IMR-90 (cell line): ENCODE data around the gene POLR3E. TPM values are rescaled to one million over a fixed set of nuclear protein-coding genes. Genes with fewer than 3 reads are reported as not detected.

Experiments used
- ATAC-seq: fragments of 200-7000 bp; cut with Tn5 transposase; 2 replicates; pipeline ENCODE4 v1.9.1; 2020; ENCODE audit warnings: low read depth, mild to moderate bottlenecking, moderate library complexity
- BruUV-seq: library from RNA; stranded (reverse); fragments of 400-500 nt; replicated peaks from 2 replicates; lab custom pipeline; 2021; lab: Mats Ljungman, UMichigan
- CTCF ChIA-PET: fragments of 300-600 bp; formaldehyde crosslinking; extraction: SDS; loops from one replicate; lab custom pipeline; 2021; ENCODE audit warnings: antibody characterized with exemption; lab: Yijun Ruan, JAX
- POLR2A ChIA-PET: fragments of 300-600 bp; sonication (Branson Sonifier 250); formaldehyde crosslinking; loops from one replicate; lab custom pipeline; 2022; ENCODE audit warnings: antibody characterized with exemption; ENCODE audit not compliant: unreplicated experiment; lab: Charles Lee
- DNase-seq: peaks from one replicate; pipeline ENCODE4 v3.0.0; 2013
- H2AFZ ChIP-seq: replicated peaks from 2 replicates; pipeline ENCODE3; 2013; ENCODE audit warnings: low read length, mild to moderate bottlenecking; ENCODE audit not compliant: poor library complexity
- H2AK5ac ChIP-seq: 2 replicates; pipeline ENCODE4 v1.6.1; 2013; ENCODE audit warnings: low read depth, low read length, inconsistent platforms
- H2AK9ac ChIP-seq: replicated peaks from 2 replicates; pipeline ENCODE3; 2013; ENCODE audit warnings: mild to moderate bottlenecking, low read depth, low read length, moderate library complexity; ENCODE audit not compliant: poor library complexity
- H2BK120ac ChIP-seq: 2 replicates; pipeline ENCODE4 v1.6.1; 2013; ENCODE audit warnings: low read depth, low read length, inconsistent platforms
- H2BK15ac ChIP-seq: 3 replicates; pipeline ENCODE4 v1.6.1; 2013; ENCODE audit warnings: low read depth, low read length, inconsistent platforms
- H2BK20ac ChIP-seq: 2 replicates; pipeline ENCODE4 v1.6.1; 2013; ENCODE audit warnings: low read depth, mild to moderate bottlenecking, inconsistent platforms, low read length, moderate library complexity
- H2BK5ac ChIP-seq: 2 replicates; pipeline ENCODE4 v1.6.1; 2013; ENCODE audit warnings: mild to moderate bottlenecking, low read depth, low read length, inconsistent platforms; ENCODE audit not compliant: poor library complexity, severe bottlenecking
- H3K14ac ChIP-seq: replicated peaks from 2 replicates; pipeline ENCODE4 v1.6.1; 2013; ENCODE audit warnings: low read depth, low read length, inconsistent platforms
- H3K18ac ChIP-seq: 2 replicates; pipeline ENCODE4 v1.6.1; 2013; ENCODE audit warnings: low read depth, low read length, control low read depth
- H3K23ac ChIP-seq: 2 replicates; pipeline ENCODE4 v1.6.1; 2013; ENCODE audit warnings: low read depth, low read length, inconsistent platforms
- H3K27ac ChIP-seq: 2 replicates; pipeline ENCODE4 v1.5.1; 2013; ENCODE audit warnings: mild to moderate bottlenecking, control low read depth, low read length; ENCODE audit not compliant: insufficient read depth
- H3K27me3 ChIP-seq: 2 replicates; pipeline ENCODE4 v1.6.1; 2013; ENCODE audit warnings: low read length; ENCODE audit not compliant: control insufficient read depth, insufficient read depth
- H3K36me3 ChIP-seq: 2 replicates; pipeline ENCODE4 v1.6.1; 2013; ENCODE audit warnings: low read length, mixed read lengths; ENCODE audit not compliant: control insufficient read depth, insufficient read depth
- H3K4ac ChIP-seq: 2 replicates; pipeline ENCODE4 v1.6.1; 2013; ENCODE audit warnings: low read depth, low read length, inconsistent platforms
- H3K4me1 ChIP-seq: 2 replicates; pipeline ENCODE4 v1.6.1; 2013; ENCODE audit warnings: low read length, mixed read lengths; ENCODE audit not compliant: control insufficient read depth, insufficient read depth
- H3K4me2 ChIP-seq: 2 replicates; pipeline ENCODE4 v1.6.1; 2013; ENCODE audit warnings: low read depth, mild to moderate bottlenecking, control low read depth, low read length, moderate library complexity
- H3K4me3 ChIP-seq: 2 replicates; pipeline ENCODE4 v1.5.1; 2013; ENCODE audit warnings: low read depth, mild to moderate bottlenecking, control low read depth, low read length, moderate library complexity; ENCODE audit not compliant: insufficient read depth
- H3K56ac ChIP-seq: 2 replicates; pipeline ENCODE4 v1.6.1; 2013; ENCODE audit warnings: low read length, inconsistent platforms; ENCODE audit not compliant: insufficient read depth; ENCODE audit errors: extremely low read depth
- H3K79me1 ChIP-seq, 2 experiments: 2 replicates each; pipeline ENCODE4 v1.6.1; 2013; ENCODE audit warnings: low read length in 2 of 2, inconsistent platforms in 1 of 2, low read depth in 1 of 2
- H3K9ac ChIP-seq: 2 replicates; pipeline ENCODE4 v1.6.1; 2013; ENCODE audit warnings: low read depth, low read length, control low read depth
- H3K9me1 ChIP-seq: 2 replicates; pipeline ENCODE4 v1.6.1; 2013; ENCODE audit warnings: low read length, inconsistent platforms; ENCODE audit not compliant: insufficient read depth
- H3K9me3 ChIP-seq: 2 replicates; pipeline ENCODE4 v1.6.1; 2013; ENCODE audit warnings: low read length; ENCODE audit not compliant: control insufficient read depth, insufficient read depth
- H4K20me1 ChIP-seq: 2 replicates; pipeline ENCODE4 v1.6.1; 2013; ENCODE audit warnings: low read length, inconsistent platforms; ENCODE audit not compliant: insufficient read depth
- H4K5ac ChIP-seq: 2 replicates; pipeline ENCODE4 v1.6.1; 2013; ENCODE audit warnings: mild to moderate bottlenecking, low read depth, low read length, control low read depth
- H4K8ac ChIP-seq, 2 experiments: 2 replicates each; pipeline ENCODE4 v1.6.1; 2013; ENCODE audit warnings: low read depth in 2 of 2, low read length in 2 of 2, control low read depth in 1 of 2, inconsistent platforms in 1 of 2
- H4K91ac ChIP-seq: 2 replicates; pipeline ENCODE4 v1.6.1; 2013; ENCODE audit warnings: low read depth, low read length, inconsistent platforms; ENCODE audit not compliant: insufficient read depth
- BHLHE40 ChIP-seq: fragments of 150-350 bp; IDR thresholded peaks from 2 replicates; pipeline ENCODE4 v1.6.1; 2016; ENCODE audit warnings: mild to moderate bottlenecking, low read depth, low read length
- CEBPB ChIP-seq: IDR thresholded peaks from 2 replicates; pipeline ENCODE4 v1.6.1; 2012; ENCODE audit warnings: low read depth, low read length, improper control_type of control experiment
- CHD1 ChIP-seq: IDR thresholded peaks from 2 replicates; pipeline ENCODE4 v1.6.1; 2012; ENCODE audit warnings: low read depth, low read length, improper control_type of control experiment
- CTCF ChIP-seq: conservative IDR thresholded peaks from 2 replicates; pipeline ENCODE4 v1.5.1; 2012; ENCODE audit warnings: mild to moderate bottlenecking, low read depth, low read length, improper control_type of control experiment
- ELK1 ChIP-seq: fragments of 150-350 bp; IDR thresholded peaks from 2 replicates; pipeline ENCODE4 v1.6.1; 2016; ENCODE audit warnings: low read depth, mild to moderate bottlenecking, low read length, moderate library complexity, borderline replicate concordance
- MAFK ChIP-seq: IDR thresholded peaks from 2 replicates; pipeline ENCODE4 v1.6.1; 2012; ENCODE audit warnings: low read depth, low read length, improper control_type of control experiment
- MAZ ChIP-seq: IDR thresholded peaks from 2 replicates; pipeline ENCODE4 v1.6.1; 2012; ENCODE audit warnings: low read depth, mild to moderate bottlenecking, low read length, improper control_type of control experiment, moderate library complexity, borderline replicate concordance
- MXI1 ChIP-seq: IDR thresholded peaks from 2 replicates; pipeline ENCODE4 v1.6.1; 2012; ENCODE audit warnings: low read depth, mild to moderate bottlenecking, low read length, moderate library complexity, borderline replicate concordance
- POLR2A ChIP-seq: IDR thresholded peaks from 2 replicates; pipeline ENCODE4 v1.6.1; 2012; ENCODE audit warnings: mild to moderate bottlenecking, low read depth, low read length
- RAD21 ChIP-seq: IDR thresholded peaks from 2 replicates; pipeline ENCODE4 v1.6.1; 2012; ENCODE audit warnings: low read length, improper control_type of control experiment
- RCOR1 ChIP-seq: IDR thresholded peaks from 2 replicates; pipeline ENCODE4 v1.6.1; 2012; ENCODE audit warnings: mild to moderate bottlenecking, low read length, improper control_type of control experiment; ENCODE audit not compliant: insufficient replicate concordance
- RFX5 ChIP-seq: IDR thresholded peaks from 2 replicates; pipeline ENCODE4 v1.8.0; 2012; ENCODE audit warnings: low read depth, mild to moderate bottlenecking, low read length, moderate library complexity
- SMC3 ChIP-seq: fragments of 150-350 bp; IDR thresholded peaks from 2 replicates; pipeline ENCODE4 v1.6.1; 2016; ENCODE audit warnings: low read depth, mild to moderate bottlenecking, antibody characterized with exemption, low read length, moderate library complexity
- dilution Hi-C: fragments of 300-500 bp; cut with HindIII; formaldehyde crosslinking; loops from one replicate; pipeline ENCODE4 v1.14.3; 2018; ENCODE audit warnings: low sequenced_read_pairs; ENCODE audit not compliant: unreplicated experiment
- in situ Hi-C: fragments of 300-500 bp; cut with MboI; formaldehyde crosslinking; loops from 3 replicates; pipeline ENCODE4 v1.14.3; 2019; ENCODE audit warnings: low sequenced_read_pairs, inconsistent platforms, mixed read lengths
- intact Hi-C: fragments of 100-400 bp; cut with micrococcal nuclease; formaldehyde crosslinking; loops from 2 replicates; pipeline ENCODE4 v1.10.0; 2022
- polyA plus RNA-seq, 3 experiments: library from polyadenylated mRNA; depleted of rRNA; stranded (reverse); fragments of >200 nt; gene quantifications; 2 replicates each; pipeline ENCODE4 v1.2.3, GENCODE V29; 2012; ENCODE audit warnings: low replicate concordance in 1 of 3
- total RNA-seq: library from RNA; depleted of rRNA; stranded (reverse); fragments of >200 nt; gene quantifications from 2 replicates; pipeline ENCODE4 v1.2.3, GENCODE V29; 2012
- TF ChIP-seq, protein P1 (sequence below): fragments of 150-350 bp; IDR thresholded peaks from 2 replicates; pipeline ENCODE4 v1.6.1; 2017; ENCODE audit warnings: mild to moderate bottlenecking, antibody characterized with exemption, low read length, low read depth

Gene POLR3E
- total and polyA plus RNA-seq, 2 of the 4 experiments (the other 2 are of a cell fraction): 19.9 to 46.0 TPM

- H3K56ac ChIP-seq: no peak overlapping the region
- H2AFZ ChIP-seq: no peak overlapping the region
- no peak overlapping the region for H2BK5ac ChIP-seq
- no peak overlapping the region for H2BK20ac ChIP-seq
- H3K9me3 ChIP-seq: peaks cover 3% of the 10 kb centered on the region; the same call in 1 of the 2 replicates
- no peak overlapping the region for H2AK5ac ChIP-seq
- no peak overlapping the region for H3K14ac ChIP-seq
- peaks cover 5% of the 10 kb centered on the region; the same call in 1 of the 2 replicates for H3K4me1 ChIP-seq
- H4K5ac ChIP-seq: no peak overlapping the region
- ChIA-PET POLR2A (no interaction called here), CTCF (interaction anchor here (1.0 kb wide), 1 partner anchor 16 kb away, joined by 3 read pairs; no protein-coding TSS in a partner anchor)
- H2BK120ac ChIP-seq: no peak overlapping the region
- H3K4me3 ChIP-seq: no peak overlapping the region
- H2AK9ac ChIP-seq: no peak overlapping the region
- TF ChIP-seq CHD1 (no peak), MAFK (no peak), CTCF (no peak), SMC3 (no peak), CEBPB (no peak), ELK1 (no peak), MAZ (no peak), POLR2A (no peak), RCOR1 (no peak), BHLHE40 (no peak), RFX5 (no peak), RAD21 (no peak), MXI1 (no peak)
- TF ChIP-seq, protein P1, sequence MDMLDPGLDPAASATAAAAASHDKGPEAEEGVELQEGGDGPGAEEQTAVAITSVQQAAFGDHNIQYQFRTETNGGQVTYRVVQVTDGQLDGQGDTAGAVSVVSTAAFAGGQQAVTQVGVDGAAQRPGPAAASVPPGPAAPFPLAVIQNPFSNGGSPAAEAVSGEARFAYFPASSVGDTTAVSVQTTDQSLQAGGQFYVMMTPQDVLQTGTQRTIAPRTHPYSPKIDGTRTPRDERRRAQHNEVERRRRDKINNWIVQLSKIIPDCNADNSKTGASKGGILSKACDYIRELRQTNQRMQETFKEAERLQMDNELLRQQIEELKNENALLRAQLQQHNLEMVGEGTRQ: no peak
- no peak overlapping the region for H2BK15ac ChIP-seq
- H3K9ac ChIP-seq: no peak overlapping the region
- H3K4ac ChIP-seq: no peak overlapping the region
- in situ Hi-C loops (loop anchor here (25.0 kb wide), 1 partner anchor 1175 kb away; the partner anchor contains the start of genes DNAH3 and LDAF1), dilution Hi-C loops (no loop called here), intact Hi-C loops (no loop called here)
- H3K9me1 ChIP-seq: peaks cover 9% of the 10 kb centered on the region
- no peaks in the 10 kb centered on the region for H3K27me3 ChIP-seq
- no peak for ATAC-seq
- BruUV-seq: no TSS peak
- H3K23ac ChIP-seq: no peak overlapping the region
- peaks cover 18% of the 10 kb centered on the region for H4K20me1 ChIP-seq
- H3K27ac ChIP-seq: no peak overlapping the region
- peaks cover 18 to 39% of the 10 kb centered on the region in 2 experiments for H3K79me1 ChIP-seq
- no peak overlapping the region for H3K18ac ChIP-seq
- no peak for DNase-seq
- H3K4me2 ChIP-seq: no peak overlapping the region
- H4K91ac ChIP-seq: no peak overlapping the region
- H4K8ac ChIP-seq: no peak overlapping the region
- peaks cover 42% of the 10 kb centered on the region for H3K36me3 ChIP-seq
Observed at GRCh38 chr16:22337045-22337444, 39.8 kb downstream of the POLR3E start.
